SU-DHL-6 (cell line): Measurements from ENCODE around the gene PUM1.

Source experiments
- H2AFZ ChIP-seq: fragments of 200-600 bp; sonication (generic); 2 replicates; pipeline ENCODE4 v1.6.1; 2014; ENCODE audit warnings: low read depth, mild to moderate bottlenecking, moderate library complexity, mixed read lengths, antibody characterized with exemption, low read length; ENCODE audit not compliant: severe bottlenecking
- H3F3A ChIP-seq: fragments of 200-600 bp; shearing (Covaris generic); 2 replicates; pipeline ENCODE4 v1.6.0; 2016; ENCODE audit warnings: antibody characterized with exemption, mild to moderate bottlenecking; ENCODE audit not compliant: insufficient read depth
- H3K27ac ChIP-seq: fragments of 200-600 bp; sonication (generic); 2 replicates; pipeline ENCODE4 v1.5.1; 2016; ENCODE audit warnings: low read depth, mild to moderate bottlenecking, low read length, moderate library complexity, mixed read lengths
- H3K27me3 ChIP-seq: fragments of 200-600 bp; sonication (generic), shearing (Covaris generic); 2 replicates; pipeline ENCODE4 v1.6.0; 2014; ENCODE audit warnings: mild to moderate bottlenecking, low read length
- H3K36me3 ChIP-seq: fragments of 200-600 bp; sonication (generic); 2 replicates; pipeline ENCODE4 v1.6.1; 2014; ENCODE audit warnings: mild to moderate bottlenecking, low read length, mixed read lengths
- H3K4me2 ChIP-seq: fragments of 300-600, 200-600 bp; shearing (Covaris generic), sonication (generic); 2 replicates; pipeline ENCODE4 v1.6.0; 2014; ENCODE audit warnings: low read length, low read depth, mild to moderate bottlenecking; ENCODE audit not compliant: poor library complexity, severe bottlenecking
- H3K4me3 ChIP-seq: fragments of 200-600 bp; sonication (generic); 2 replicates; pipeline ENCODE4 v1.5.1; 2014; ENCODE audit warnings: antibody characterized with exemption, low read length, mild to moderate bottlenecking, mixed read lengths; ENCODE audit not compliant: insufficient read depth, poor library complexity, severe bottlenecking
- H3K79me2 ChIP-seq: fragments of 200-600 bp; sonication (generic); 2 replicates; pipeline ENCODE4 v1.6.1; 2014; ENCODE audit warnings: mild to moderate bottlenecking, low read length, moderate library complexity; ENCODE audit not compliant: insufficient read depth
- H3K9ac ChIP-seq: fragments of 200-600 bp; sonication (generic); 2 replicates; pipeline ENCODE4 v1.7.0; 2014; ENCODE audit warnings: mild to moderate bottlenecking, low read length
- H3K9me2 ChIP-seq: fragments of 200-600 bp; sonication (generic); replicated peaks from 2 replicates; pipeline ENCODE4 v1.6.1; 2014; ENCODE audit warnings: low read length; ENCODE audit not compliant: insufficient read depth
- H3K9me3 ChIP-seq: fragments of 200-600 bp; sonication (generic); 2 replicates; pipeline ENCODE4 v1.6.1; 2014; ENCODE audit warnings: low read length, mixed read lengths; ENCODE audit not compliant: insufficient read depth
- H4K20me1 ChIP-seq: fragments of 200-600 bp; sonication (generic); 2 replicates; pipeline ENCODE4 v1.6.1; 2014; ENCODE audit warnings: low read depth, mild to moderate bottlenecking, antibody characterized with exemption, low read length, moderate library complexity, mixed read lengths
- EZH2phosphoT487 ChIP-seq: fragments of 200-600 bp; sonication (generic), shearing (Covaris generic); conservative IDR thresholded peaks from 2 replicates; pipeline ENCODE4 v1.6.1; 2018; ENCODE audit warnings: mild to moderate bottlenecking, antibody characterized with exemption, low read length, moderate library complexity, mixed read lengths
- TF ChIP-seq, protein P1 (sequence below): fragments of 200-600 bp; sonication (generic); IDR thresholded peaks from one replicate; pipeline ENCODE4 v1.5.1; 2017; ENCODE audit warnings: antibody characterized with exemption, mild to moderate bottlenecking, low read length, moderate library complexity; ENCODE audit not compliant: insufficient read depth, poor library complexity, severe bottlenecking

PUM1 gene

DNA sequence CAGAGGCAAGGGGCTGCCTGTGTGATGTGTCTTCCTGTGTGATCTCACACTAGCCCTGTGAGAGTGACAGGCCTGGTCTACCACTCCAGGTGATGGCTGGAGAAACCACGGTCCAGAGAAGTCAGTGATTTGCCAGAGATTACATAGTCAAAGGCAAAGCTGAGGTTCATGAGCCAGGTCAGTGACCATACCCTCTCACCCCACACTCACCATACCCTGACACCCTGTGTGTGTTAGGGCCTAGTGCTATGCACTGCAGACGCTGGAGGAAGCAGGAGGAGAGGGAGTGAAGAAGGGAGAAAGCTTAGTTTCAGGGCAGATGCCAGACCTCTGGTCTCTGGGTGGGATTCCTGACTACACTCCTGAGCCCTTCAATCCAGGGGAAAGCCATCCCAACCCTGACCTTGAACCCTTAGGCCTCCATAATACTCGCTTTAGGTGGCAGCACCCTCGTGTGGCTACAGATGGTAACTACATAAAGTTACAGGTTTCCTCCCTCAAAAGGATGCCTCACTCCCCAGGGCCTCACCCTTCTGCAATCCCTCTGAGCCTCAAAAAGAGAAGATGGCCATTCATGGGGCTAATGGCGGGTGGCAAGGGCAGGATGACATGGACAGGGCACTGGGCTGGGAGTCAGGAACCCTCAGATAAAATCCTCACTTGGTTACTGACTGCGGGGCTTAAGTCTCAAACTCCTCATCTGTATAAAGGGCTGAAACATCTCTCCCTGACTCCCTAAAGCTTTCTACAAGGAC, 136.2 kb downstream of the PUM1 start:
- Histone ChIP-seq H3K9ac (no peak overlapping the region), H3F3A (peaks cover 13% of the 10 kb centered on the region; the same call in 1 of the 2 replicates), H3K27ac (no peak overlapping the region), H3K4me2 (no peak overlapping the region), H3K27me3 (no peaks in the 10 kb centered on the region), H4K20me1 (0 out of 2 replicates have a peak, but pooled peaks cover 4% of the 10 kb centered on the region), H2AFZ (no peak overlapping the region), H3K79me2 (no peaks in the 10 kb centered on the region), H3K9me3 (no peaks in the 10 kb centered on the region), H3K4me3 (no peak overlapping the region), H3K36me3 (peaks cover 3% of the 10 kb centered on the region; the same call in 1 of the 2 replicates), H3K9me2 (no peaks in the 10 kb centered on the region)
- TF ChIP-seq, protein P1, sequence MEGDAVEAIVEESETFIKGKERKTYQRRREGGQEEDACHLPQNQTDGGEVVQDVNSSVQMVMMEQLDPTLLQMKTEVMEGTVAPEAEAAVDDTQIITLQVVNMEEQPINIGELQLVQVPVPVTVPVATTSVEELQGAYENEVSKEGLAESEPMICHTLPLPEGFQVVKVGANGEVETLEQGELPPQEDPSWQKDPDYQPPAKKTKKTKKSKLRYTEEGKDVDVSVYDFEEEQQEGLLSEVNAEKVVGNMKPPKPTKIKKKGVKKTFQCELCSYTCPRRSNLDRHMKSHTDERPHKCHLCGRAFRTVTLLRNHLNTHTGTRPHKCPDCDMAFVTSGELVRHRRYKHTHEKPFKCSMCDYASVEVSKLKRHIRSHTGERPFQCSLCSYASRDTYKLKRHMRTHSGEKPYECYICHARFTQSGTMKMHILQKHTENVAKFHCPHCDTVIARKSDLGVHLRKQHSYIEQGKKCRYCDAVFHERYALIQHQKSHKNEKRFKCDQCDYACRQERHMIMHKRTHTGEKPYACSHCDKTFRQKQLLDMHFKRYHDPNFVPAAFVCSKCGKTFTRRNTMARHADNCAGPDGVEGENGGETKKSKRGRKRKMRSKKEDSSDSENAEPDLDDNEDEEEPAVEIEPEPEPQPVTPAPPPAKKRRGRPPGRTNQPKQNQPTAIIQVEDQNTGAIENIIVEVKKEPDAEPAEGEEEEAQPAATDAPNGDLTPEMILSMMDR, result peak; percentile 80
- no peak for TF ChIP-seq EZH2phosphoT487

DNA sequence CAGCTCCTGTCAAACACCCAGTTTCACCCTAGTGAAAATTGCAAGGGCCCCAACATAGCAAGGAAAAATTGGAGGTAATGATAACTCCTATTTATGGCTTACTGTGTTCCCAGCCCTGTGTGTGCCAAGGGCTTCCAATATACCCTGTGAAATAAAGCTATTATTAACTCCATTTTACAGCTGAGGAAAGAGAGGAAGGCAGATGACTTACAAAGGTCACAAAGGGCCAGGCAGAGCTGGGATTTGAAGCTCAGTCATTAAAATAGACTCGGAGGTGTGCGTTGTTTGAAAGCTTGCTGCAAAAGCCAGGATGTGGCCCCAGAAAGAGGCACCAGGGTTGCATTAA, 136.8 kb downstream of the PUM1 start:
- Histone ChIP-seq H3K9me3 (no peaks in the 10 kb centered on the region), H3K4me2 (no peak overlapping the region), H2AFZ (no peak overlapping the region), H3K4me3 (no peak overlapping the region), H3K36me3 (no peaks in the 10 kb centered on the region), H3F3A (peaks cover 13% of the 10 kb centered on the region; the same call in 1 of the 2 replicates), H3K79me2 (no peaks in the 10 kb centered on the region), H4K20me1 (0 out of 2 replicates have a peak, but pooled peaks cover 4% of the 10 kb centered on the region), H3K9ac (no peak overlapping the region), H3K27ac (no peak overlapping the region), H3K9me2 (no peaks in the 10 kb centered on the region), H3K27me3 (no peaks in the 10 kb centered on the region)
- TF ChIP-seq, protein P1, result no peak
- TF ChIP-seq EZH2phosphoT487, result no peak

DNA sequence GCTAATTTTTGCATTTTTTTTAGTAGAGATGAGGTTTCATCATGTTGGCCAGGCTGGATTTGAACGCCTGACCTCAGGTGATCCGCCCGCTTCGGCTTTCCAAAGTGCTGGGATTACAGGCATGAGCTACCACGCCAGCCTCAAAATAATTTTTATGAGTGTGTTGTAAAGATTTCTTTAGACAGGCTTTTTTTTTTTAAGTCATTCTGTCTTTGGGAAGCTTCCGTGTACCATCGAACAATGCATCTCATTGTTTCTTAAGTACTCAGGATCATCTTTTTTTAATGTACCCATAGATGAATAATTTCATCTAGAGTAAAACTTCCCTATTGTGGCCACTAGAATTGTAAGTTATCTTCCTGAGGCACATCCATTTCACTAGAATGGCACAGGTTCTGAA, 137.3 kb downstream of the PUM1 start:
- no peak overlapping the region for H2AFZ ChIP-seq
- no peak overlapping the region for H3K9ac ChIP-seq
- no peak overlapping the region for H3K4me2 ChIP-seq
- TF ChIP-seq EZH2phosphoT487, result no peak
- TF ChIP-seq, protein P1, result no peak
- no peak overlapping the region for H3K27ac ChIP-seq
- H3K4me3 ChIP-seq, result no peak overlapping the region
- H3F3A ChIP-seq, result peaks cover 13% of the 10 kb centered on the region; the same call in 1 of the 2 replicates
- no peaks in the 10 kb centered on the region for H3K79me2 ChIP-seq
- no peaks in the 10 kb centered on the region for H3K27me3 ChIP-seq
- H3K9me2 ChIP-seq, result no peaks in the 10 kb centered on the region
- H3K9me3 ChIP-seq, result no peaks in the 10 kb centered on the region
- no peaks in the 10 kb centered on the region for H3K36me3 ChIP-seq
- H4K20me1 ChIP-seq, result 0 out of 2 replicates have a peak, but pooled peaks cover 4% of the 10 kb centered on the region
